Transverse colon (tissue), 4 donors: ENCODE measurements around the gene CRYZ. TPM values are rescaled to one million over a fixed set of nuclear protein-coding genes. Genes with fewer than 3 reads are reported as not detected.
A peak's percentile ranks its signal among the peaks of the same experiment; 100 is the strongest.

ENCODE experiments used
- DNase-seq: peaks from one replicate; pipeline ENCODE4 v3.0.0-alpha.2; 2019
- H3K27ac ChIP-seq, 4 donors: fragments of 200-600 bp; sonication (generic); 2 replicates each; pipeline ENCODE4 v1.5.1; 2016 to 2018; ENCODE audit warnings: inconsistent platforms in 4 of 4
- H3K27me3 ChIP-seq: fragments of 200-600 bp; sonication (generic); 2 replicates; pipeline ENCODE4 v1.5.1; 2017; ENCODE audit warnings: inconsistent platforms
- H3K36me3 ChIP-seq, 4 donors: fragments of 200-600 bp; sonication (generic); 2 replicates each; pipeline ENCODE4 v1.5.1; 2017 to 2019; ENCODE audit warnings: inconsistent platforms in 4 of 4
- H3K4me1 ChIP-seq, 4 donors: fragments of 200-600 bp; sonication (generic); 2 replicates each; pipeline ENCODE4 v1.5.1; 2017 to 2020; ENCODE audit warnings: inconsistent platforms in 4 of 4
- H3K4me3 ChIP-seq, 4 donors: fragments of 200-600 bp; sonication (generic); 1 replicate in 1 of 4; 2 replicates in 3 of 4; pipeline versions ENCODE4 v1.5.1 to v1.6.1; 2017 to 2019; ENCODE audit warnings: inconsistent platforms in 4 of 4
- H3K9me3 ChIP-seq, 2 donors: fragments of 200-600 bp; sonication (generic); 2 replicates each; pipeline ENCODE4 v1.5.1; 2017 to 2019; ENCODE audit warnings: inconsistent platforms in 2 of 2
- CTCF ChIP-seq, 5 experiments: fragments of 200-600 bp in 3 of 5; fragments of 450-650 bp in 2 of 5; sonication (generic) in 3 of 5; IDR thresholded peaks; 1 replicate in 2 of 5; 2 replicates in 3 of 5; pipeline ENCODE4 v1.5.1; 2016 to 2017; ENCODE audit warnings: antibody characterized with exemption in 5 of 5, inconsistent platforms in 3 of 5, mild to moderate bottlenecking in 2 of 5, moderate library complexity in 1 of 5
- EP300 ChIP-seq: sonication (generic); formaldehyde crosslinking; IDR thresholded peaks from one replicate; pipeline ENCODE4 v1.6.1; 2017; ENCODE audit warnings: antibody characterized with exemption, low read depth
- POLR2A ChIP-seq: fragments of 450-650 bp; IDR thresholded peaks from one replicate; pipeline ENCODE4 v1.6.1; 2016; ENCODE audit warnings: antibody characterized with exemption, mild to moderate bottlenecking, moderate library complexity
- POLR2AphosphoS5 ChIP-seq, 3 donors: sonication (generic); formaldehyde crosslinking; IDR thresholded peaks; one replicate each; pipeline ENCODE4 v1.6.1; 2016; ENCODE audit warnings: antibody characterized with exemption in 3 of 3
- WGBS, 2 donors: methylation state at CpG; one replicate each; pipeline ENCODE4 v1.1.5; 2018; ENCODE audit warnings: low coverage in 1 of 2; 5-methylcytosine and 5-hydroxymethylcytosine counted together
- in situ Hi-C, 4 donors: fragments of 200-750 bp; cut with MboI; loops; one replicate each; pipeline versions ENCODE4 v1.15.0 to v1.15.1; 2017; ENCODE audit warnings: low sequenced_read_pairs in 3 of 4, low pct_ligation_motif_present in 1 of 4, low pct_unique_long_range_greater_than_20kb in 1 of 4
- intact Hi-C: fragments of 100-400 bp; cut with DNase I; formaldehyde crosslinking; loops from one replicate; pipeline ENCODE4 v1.15.1; 2023; ENCODE audit warnings: low total_unique reads
- total RNA-seq, 4 donors: library from RNA; depleted of rRNA; stranded (reverse); fragments of >200 nt; gene quantifications; one replicate each; pipeline ENCODE4 v1.1.0, GENCODE V29; 2016

CRYZ gene
- total RNA-seq, 4 donors from 2014 or later: 1.5 to 22.7 (median 14.0) TPM

GRCh38 chr1:74690909-74691308 lies 41.9 kb downstream of the CRYZ start:
- WGBS, 2 donors: 72 to 89% methylated on average over 4 of the region's 4 CpGs
- Histone ChIP-seq H3K36me3 (no peaks in the 10 kb centered on the region), H3K4me3 (no peak overlapping the region), H3K27ac (no peak overlapping the region), H3K9me3 (no peaks in the 10 kb centered on the region), H3K27me3 (no peaks in the 10 kb centered on the region), H3K4me1 (peaks cover 0 to 3% (median 0%) of the 10 kb centered on the region in 4 donors)
- no peak for TF ChIP-seq CTCF (IDR thresholded peaks at IDR 0.05)
- no peak for TF ChIP-seq POLR2AphosphoS5 (IDR thresholded peaks at IDR 0.05)
- TF ChIP-seq EP300: no peak
- no peak for TF ChIP-seq POLR2A
- intact Hi-C loops: loop anchor here (5.0 kb wide), 1 partner anchor 436 kb away; no protein-coding TSS in a partner anchor
- no peak for DNase-seq
- in situ Hi-C loops: no loop called here

GRCh38 chr1:74690364-74690696 lies 42.5 kb downstream of the CRYZ start:
- WGBS, 2 donors: 0 to 6% methylated on average over 2 of the region's 2 CpGs
- peaks cover 0 to 3% (median 0%) of the 10 kb centered on the region in 4 donors for H3K4me1 ChIP-seq
- no peaks in the 10 kb centered on the region for H3K9me3 ChIP-seq
- in situ Hi-C loops (no loop called here), intact Hi-C loops (loop anchor here (5.0 kb wide), 1 partner anchor 437 kb away; no protein-coding TSS in a partner anchor)
- DNase-seq: no peak
- H3K27me3 ChIP-seq: no peaks in the 10 kb centered on the region
- no peak overlapping the region for H3K4me3 ChIP-seq
- H3K27ac ChIP-seq: no peak overlapping the region
- H3K36me3 ChIP-seq: no peaks in the 10 kb centered on the region
- TF ChIP-seq CTCF (IDR thresholded peaks at IDR 0.05) (no peak), POLR2A (no peak), POLR2AphosphoS5 (IDR thresholded peaks at IDR 0.05) (no peak), EP300 (no peak)

- TF ChIP-seq POLR2A (no peak), CTCF (IDR thresholded peaks at IDR 0.05) (peak; percentile 66 to 83 (median 79))
- WGBS, 2 donors: 17 to 28% methylated on average over 4 to 5 of the region's 5 CpGs
- in situ Hi-C loops: no loop called here
- intact Hi-C loops: loop anchor here (5.0 kb wide), 1 partner anchor 438 kb away; no protein-coding TSS in a partner anchor
- Histone ChIP-seq H3K27ac (no peak overlapping the region), H3K4me1 (peaks cover 0 to 3% (median 0%) of the 10 kb centered on the region in 4 donors), H3K9me3 (no peaks in the 10 kb centered on the region), H3K36me3 (no peaks in the 10 kb centered on the region), H3K27me3 (no peaks in the 10 kb centered on the region), H3K4me3 (no peak overlapping the region)
- peak; percentile 15 for DNase-seq
Measured at GRCh38 chr1:74689621-74690363, 43.1 kb downstream of the CRYZ start.

- DNase-seq: no peak
- no peaks in the 10 kb centered on the region for H3K27me3 ChIP-seq
- H3K36me3 ChIP-seq: no peaks in the 10 kb centered on the region
- TF ChIP-seq EP300 (no peak), CTCF (IDR thresholded peaks at IDR 0.05) (no peak), POLR2A (no peak), POLR2AphosphoS5 (IDR thresholded peaks at IDR 0.05) (no peak)
- no peak overlapping the region for H3K4me3 ChIP-seq
- 83 to 92% methylated on average over 3 to 4 of the region's 4 CpGs for WGBS, 2 donors
- H3K4me1 ChIP-seq: peaks cover 0 to 3% (median 0%) of the 10 kb centered on the region in 4 donors
- intact Hi-C loops (no loop called here), in situ Hi-C loops (no loop called here)
- no peak overlapping the region for H3K27ac ChIP-seq
- no peaks in the 10 kb centered on the region for H3K9me3 ChIP-seq
Measured at GRCh38 chr1:74686928-74687327, 45.9 kb downstream of the CRYZ start.
